Cardiac muscle cell (in vitro differentiated cells and primary cell): ENCODE data around the gene DLL4. TPM values are rescaled to one million over a fixed set of nuclear protein-coding genes. Genes with fewer than 3 reads are reported as not detected.

Experiments used
- DNase-seq, 2 donors: peaks; one replicate each; pipeline versions ENCODE4 v3.0.0 to v3.0.0-alpha.2; 2010 to 2017; ENCODE audit warnings: low read depth in 1 of 2, low spot score in 1 of 2
- H3K27ac ChIP-seq: fragments of 200-600 bp; sonication (generic); 2 replicates; pipeline ENCODE4 v1.5.1; 2016
- H3K27me3 ChIP-seq: fragments of 200-600 bp; sonication (generic); 2 replicates; pipeline ENCODE4 v1.6.0; 2016; ENCODE audit warnings: control low read depth
- H3K36me3 ChIP-seq: fragments of 200-600 bp; sonication (generic); 2 replicates; pipeline ENCODE4 v1.5.1; 2016; ENCODE audit warnings: control low read depth
- H3K4me1 ChIP-seq: fragments of 200-600 bp; sonication (generic); 2 replicates; pipeline ENCODE4 v1.8.1; 2017; ENCODE audit warnings: low read depth, mild to moderate bottlenecking, mixed run types
- H3K4me3 ChIP-seq: fragments of 200-600 bp; sonication (generic); 2 replicates; pipeline ENCODE4 v1.5.1; 2016; ENCODE audit warnings: mild to moderate bottlenecking
- H3K9me3 ChIP-seq: fragments of 200-600 bp; sonication (generic); 2 replicates; pipeline ENCODE4 v1.5.1; 2017; ENCODE audit warnings: low read depth, mild to moderate bottlenecking, control low read depth
- polyA plus RNA-seq: library from polyadenylated mRNA; unstranded; fragments of >200 nt; fragmentation: Nextera tagmentation; extraction: Ambion mirVana; gene quantifications from 2 replicates; pipeline ENCODE4 v1.2.1, GENCODE V29; 2016
- total RNA-seq: library from RNA; depleted of rRNA; stranded (reverse); fragments of >200 nt; gene quantifications from 2 replicates; pipeline ENCODE4 v1.2.3, GENCODE V29; 2016
- TF ChIP-seq, protein P1 (sequence below): IDR thresholded peaks from 2 replicates; pipeline ENCODE4 v1.5.1; 2012; ENCODE audit warnings: low read depth, mild to moderate bottlenecking, low read length

Gene DLL4
- total and polyA plus RNA-seq, 2 experiments from 2014 or later = 0.71 TPM; not detected in 1

DNA sequence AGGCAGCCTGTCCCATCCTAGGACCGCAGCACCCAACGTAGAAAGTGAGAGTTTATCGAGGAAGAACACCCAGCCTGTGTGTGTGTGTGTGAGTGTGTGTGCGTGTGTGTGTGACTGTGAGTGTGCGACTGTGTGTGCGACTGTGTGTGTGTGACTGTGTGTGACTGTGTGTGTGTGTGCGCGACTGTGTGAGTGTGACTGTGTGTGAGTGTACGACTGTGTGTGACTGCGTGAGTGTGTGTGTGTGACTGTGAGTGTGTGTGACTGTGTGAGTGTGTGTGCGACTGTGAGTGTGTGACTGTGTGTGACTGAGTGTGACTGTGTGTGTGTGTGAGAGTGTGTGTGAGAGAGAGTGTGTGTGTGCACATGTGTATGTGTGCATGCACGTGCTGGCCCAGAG, 15.1 kb upstream of the DLL4 start:
- Histone ChIP-seq H3K27ac (no peak overlapping the region), H3K4me3 (no peak overlapping the region), H3K4me1 (no peaks in the 10 kb centered on the region), H3K9me3 (no peaks in the 10 kb centered on the region), H3K27me3 (peaks cover 14% of the 10 kb centered on the region), H3K36me3 (no peaks in the 10 kb centered on the region)
- TF ChIP-seq, protein P1, sequence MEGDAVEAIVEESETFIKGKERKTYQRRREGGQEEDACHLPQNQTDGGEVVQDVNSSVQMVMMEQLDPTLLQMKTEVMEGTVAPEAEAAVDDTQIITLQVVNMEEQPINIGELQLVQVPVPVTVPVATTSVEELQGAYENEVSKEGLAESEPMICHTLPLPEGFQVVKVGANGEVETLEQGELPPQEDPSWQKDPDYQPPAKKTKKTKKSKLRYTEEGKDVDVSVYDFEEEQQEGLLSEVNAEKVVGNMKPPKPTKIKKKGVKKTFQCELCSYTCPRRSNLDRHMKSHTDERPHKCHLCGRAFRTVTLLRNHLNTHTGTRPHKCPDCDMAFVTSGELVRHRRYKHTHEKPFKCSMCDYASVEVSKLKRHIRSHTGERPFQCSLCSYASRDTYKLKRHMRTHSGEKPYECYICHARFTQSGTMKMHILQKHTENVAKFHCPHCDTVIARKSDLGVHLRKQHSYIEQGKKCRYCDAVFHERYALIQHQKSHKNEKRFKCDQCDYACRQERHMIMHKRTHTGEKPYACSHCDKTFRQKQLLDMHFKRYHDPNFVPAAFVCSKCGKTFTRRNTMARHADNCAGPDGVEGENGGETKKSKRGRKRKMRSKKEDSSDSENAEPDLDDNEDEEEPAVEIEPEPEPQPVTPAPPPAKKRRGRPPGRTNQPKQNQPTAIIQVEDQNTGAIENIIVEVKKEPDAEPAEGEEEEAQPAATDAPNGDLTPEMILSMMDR = no peak
- no peak for DNase-seq

DNA sequence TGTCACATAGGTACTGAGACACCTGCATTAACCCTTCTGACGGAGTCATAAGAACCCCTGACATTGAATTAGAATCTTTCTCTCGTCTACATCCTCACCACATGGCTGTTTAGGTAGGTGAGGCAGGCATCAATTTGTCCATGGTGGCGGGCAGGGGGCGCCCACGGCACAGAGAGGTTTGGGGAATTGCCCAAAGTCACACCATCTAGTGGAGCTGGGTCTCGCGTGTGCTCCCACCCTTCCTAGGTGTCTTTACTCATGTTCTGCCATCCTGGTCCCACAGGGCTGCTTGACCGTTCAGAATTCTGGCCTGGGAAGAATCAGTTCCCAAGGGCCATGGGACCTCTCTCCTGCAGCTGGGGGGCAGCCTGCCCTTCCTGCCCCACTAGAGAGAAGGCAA, 14.7 kb upstream of the DLL4 start:
- Histone ChIP-seq H3K4me3 (no peak overlapping the region), H3K36me3 (no peaks in the 10 kb centered on the region), H3K9me3 (no peaks in the 10 kb centered on the region), H3K27ac (no peak overlapping the region), H3K27me3 (peaks cover 14% of the 10 kb centered on the region), H3K4me1 (no peaks in the 10 kb centered on the region)
- no peak for DNase-seq
- TF ChIP-seq, protein P1 = no peak

DNA sequence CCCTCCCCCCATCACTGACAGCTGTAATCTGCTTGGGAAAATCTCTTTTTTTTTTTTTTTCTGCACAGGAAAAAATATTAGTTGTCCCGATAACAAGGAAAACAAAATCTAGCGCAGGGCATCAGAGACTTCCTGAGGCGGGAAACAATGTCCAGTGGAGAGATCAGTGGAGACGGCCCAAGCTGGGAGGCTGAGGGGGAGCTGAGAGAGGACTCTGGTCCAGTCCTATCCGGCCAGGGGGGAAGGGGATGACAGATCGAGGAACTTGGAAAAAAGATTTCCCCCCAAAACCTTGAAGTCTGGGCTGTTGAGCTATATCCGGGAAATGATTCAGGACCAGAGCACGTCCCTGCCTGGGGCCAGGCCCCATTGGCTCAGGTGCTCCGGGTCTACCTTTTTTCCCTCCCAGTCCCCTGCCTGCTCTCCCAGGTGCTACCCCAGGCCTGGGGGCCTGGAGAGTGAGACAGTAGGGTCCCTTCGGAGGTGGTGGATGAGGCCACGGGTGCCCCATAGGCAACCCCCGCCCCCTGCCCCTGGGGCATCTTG, 14.0 kb upstream of the DLL4 start:
- TF ChIP-seq, protein P1 = no peak
- Histone ChIP-seq H3K9me3 (no peaks in the 10 kb centered on the region), H3K27me3 (peaks cover 14% of the 10 kb centered on the region), H3K4me3 (no peak overlapping the region), H3K4me1 (no peaks in the 10 kb centered on the region), H3K36me3 (no peaks in the 10 kb centered on the region), H3K27ac (no peak overlapping the region)
- no peak for DNase-seq

DNA sequence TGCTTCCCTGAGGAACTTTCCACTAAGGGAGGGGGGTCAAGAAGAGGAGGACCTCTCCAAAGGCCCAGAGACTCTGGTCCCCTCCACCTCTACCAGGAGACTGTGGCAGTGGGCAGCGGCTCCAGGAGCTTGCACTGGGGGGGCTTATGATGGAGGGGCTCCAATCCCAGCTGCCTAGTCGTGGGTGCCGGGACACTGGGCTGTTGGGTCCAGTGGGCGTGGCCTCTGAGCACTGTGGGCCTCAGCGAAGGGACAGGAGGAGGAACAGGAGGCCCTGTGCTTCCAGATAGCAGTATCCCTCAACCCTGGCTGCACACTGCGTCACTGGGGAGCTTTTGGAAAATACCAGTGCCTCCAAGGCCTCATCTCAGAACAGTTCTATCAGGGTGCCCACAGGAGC, 13.5 kb upstream of the DLL4 start:
- H3K4me1 ChIP-seq = no peaks in the 10 kb centered on the region
- no peaks in the 10 kb centered on the region for H3K36me3 ChIP-seq
- H3K9me3 ChIP-seq = no peaks in the 10 kb centered on the region
- H3K27ac ChIP-seq = no peak overlapping the region
- no peak overlapping the region for H3K4me3 ChIP-seq
- TF ChIP-seq, protein P1 = no peak
- DNase-seq = no peak
- peaks cover 14% of the 10 kb centered on the region for H3K27me3 ChIP-seq

DNA sequence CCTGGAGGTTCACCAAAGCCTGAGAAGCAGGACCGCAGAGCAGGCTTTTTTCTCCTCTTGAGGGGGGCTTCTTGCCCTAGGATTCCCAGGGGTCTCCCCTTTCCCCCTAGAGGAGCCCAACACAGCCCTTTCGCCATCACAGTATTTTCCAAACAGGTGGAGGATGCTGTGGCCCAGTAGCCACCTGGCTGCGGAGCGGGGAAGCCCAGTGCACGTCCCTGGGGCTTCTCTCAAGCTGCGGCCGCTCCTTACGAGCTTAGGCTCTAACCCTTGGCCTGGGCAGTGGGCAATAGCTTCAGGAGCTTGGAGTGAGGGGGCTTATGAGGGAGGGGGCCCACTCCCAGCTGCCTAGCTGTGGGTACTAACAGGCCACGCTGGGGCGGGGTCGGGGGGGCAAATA, 11.6 kb upstream of the DLL4 start:
- H3K36me3 ChIP-seq = no peaks in the 10 kb centered on the region
- H3K4me1 ChIP-seq = no peaks in the 10 kb centered on the region
- TF ChIP-seq, protein P1 = no peak
- no peaks in the 10 kb centered on the region for H3K9me3 ChIP-seq
- H3K4me3 ChIP-seq = no peak overlapping the region
- H3K27ac ChIP-seq = no peak overlapping the region
- peaks cover 27% of the 10 kb centered on the region for H3K27me3 ChIP-seq
- DNase-seq = no peak
